GM12878 (cell line): ENCODE results near the gene CDC7.

Experiments used
- EGR1 ChIP-seq, 2 experiments: IDR thresholded peaks; 1 replicate in 1 of 2; 2 replicates in 1 of 2; pipeline ENCODE4 v1.6.1; 2011 to 2012; ENCODE audit warnings: low read depth in 2 of 2, low read length in 2 of 2, borderline replicate concordance in 1 of 2, mild to moderate bottlenecking in 1 of 2, moderate library complexity in 1 of 2
- EZH2 ChIP-seq: IDR thresholded peaks from 2 replicates; pipeline ENCODE4 v1.6.1; 2012; ENCODE audit warnings: low read depth, mild to moderate bottlenecking, control low read depth, inconsistent platforms, low read length, borderline replicate concordance; ENCODE audit not compliant: control insufficient read depth
- FOXK2 ChIP-seq: fragments of 450-650 bp; IDR thresholded peaks from 2 replicates; pipeline ENCODE4 v1.6.1; 2017; ENCODE audit warnings: mild to moderate bottlenecking, moderate library complexity
- NRF1 ChIP-seq: conservative IDR thresholded peaks from 2 replicates; pipeline ENCODE4 v1.6.1; 2011; ENCODE audit warnings: mild to moderate bottlenecking, low read depth, low read length, improper control_type of control experiment
- PML ChIP-seq: IDR thresholded peaks from 2 replicates; pipeline ENCODE4 v1.6.1; 2012; ENCODE audit warnings: low read length, inconsistent platforms
- POLR2A ChIP-seq: IDR thresholded peaks from 2 replicates; pipeline ENCODE4 v1.6.1; 2011; ENCODE audit warnings: low read depth, mild to moderate bottlenecking, low read length
- RBBP5 ChIP-seq: fragments of 200-600 bp; sonication (generic); conservative IDR thresholded peaks from 2 replicates; pipeline ENCODE4 v1.6.1; 2016
- TAF1 ChIP-seq: IDR thresholded peaks from 2 replicates; pipeline ENCODE4 v1.6.1; 2011; ENCODE audit warnings: mild to moderate bottlenecking, low read depth, low read length, borderline replicate concordance
- ZZZ3 ChIP-seq: IDR thresholded peaks from 2 replicates; pipeline ENCODE4 v1.6.1; 2011; ENCODE audit warnings: low read depth; ENCODE audit not compliant: control insufficient read depth, insufficient read length
- TF ChIP-seq, protein P1 (sequence below), 3 experiments: IDR thresholded peaks in 2 of 3; conservative IDR thresholded peaks in 1 of 3; 2 replicates each; pipeline ENCODE4 v1.5.1; 2011; ENCODE audit warnings: low read depth in 3 of 3, low read length in 3 of 3, mild to moderate bottlenecking in 3 of 3, control low read depth in 2 of 3, moderate library complexity in 2 of 3, inconsistent platforms in 1 of 3, mixed read lengths in 1 of 3; ENCODE audit not compliant: control insufficient read depth in 2 of 3, insufficient read depth in 1 of 3; ENCODE audit errors: extremely low read depth in 1 of 3
- TF ChIP-seq, protein P2 (sequence below): IDR thresholded peaks from 2 replicates; pipeline ENCODE4 v1.6.1; 2011; ENCODE audit warnings: low read depth, low read length, improper control_type of control experiment, borderline replicate concordance

DNA sequence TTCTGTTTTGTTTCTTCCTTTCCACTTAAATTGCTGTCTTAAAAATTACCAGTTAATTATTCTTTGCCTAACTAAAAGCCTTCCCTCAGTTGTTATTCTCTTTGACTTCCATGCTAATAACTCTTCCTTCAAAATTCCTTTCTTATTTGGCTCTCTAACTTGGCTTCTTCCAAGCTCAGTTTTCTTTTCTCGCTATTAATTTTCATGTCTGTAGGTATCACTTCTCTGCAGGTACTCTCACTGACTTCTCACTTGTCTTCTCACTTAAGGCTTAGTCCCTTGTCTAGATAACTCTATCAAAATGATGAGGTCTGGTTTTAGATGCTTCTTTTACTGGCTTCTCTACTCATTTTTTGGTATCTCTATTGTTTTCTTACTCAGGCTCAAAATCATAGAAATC lies 10.1 kb downstream of the CDC7 start:
- no peak for TF ChIP-seq EZH2
- TF ChIP-seq ZZZ3: no peak
- no peak for TF ChIP-seq FOXK2
- no peak for TF ChIP-seq POLR2A
- TF ChIP-seq, protein P1, sequence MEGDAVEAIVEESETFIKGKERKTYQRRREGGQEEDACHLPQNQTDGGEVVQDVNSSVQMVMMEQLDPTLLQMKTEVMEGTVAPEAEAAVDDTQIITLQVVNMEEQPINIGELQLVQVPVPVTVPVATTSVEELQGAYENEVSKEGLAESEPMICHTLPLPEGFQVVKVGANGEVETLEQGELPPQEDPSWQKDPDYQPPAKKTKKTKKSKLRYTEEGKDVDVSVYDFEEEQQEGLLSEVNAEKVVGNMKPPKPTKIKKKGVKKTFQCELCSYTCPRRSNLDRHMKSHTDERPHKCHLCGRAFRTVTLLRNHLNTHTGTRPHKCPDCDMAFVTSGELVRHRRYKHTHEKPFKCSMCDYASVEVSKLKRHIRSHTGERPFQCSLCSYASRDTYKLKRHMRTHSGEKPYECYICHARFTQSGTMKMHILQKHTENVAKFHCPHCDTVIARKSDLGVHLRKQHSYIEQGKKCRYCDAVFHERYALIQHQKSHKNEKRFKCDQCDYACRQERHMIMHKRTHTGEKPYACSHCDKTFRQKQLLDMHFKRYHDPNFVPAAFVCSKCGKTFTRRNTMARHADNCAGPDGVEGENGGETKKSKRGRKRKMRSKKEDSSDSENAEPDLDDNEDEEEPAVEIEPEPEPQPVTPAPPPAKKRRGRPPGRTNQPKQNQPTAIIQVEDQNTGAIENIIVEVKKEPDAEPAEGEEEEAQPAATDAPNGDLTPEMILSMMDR (IDR thresholded peaks at IDR 0.05 in 2 of 3, conservative IDR thresholded peaks at IDR 0.05 in 1 of 3; ENCODE audit: control insufficient read depth in 2 of 3, extremely low read depth in 1 of 3, insufficient read depth in 1 of 3, low read depth in 3 of 3, low read length in 3 of 3): no peak
- TF ChIP-seq, protein P2, sequence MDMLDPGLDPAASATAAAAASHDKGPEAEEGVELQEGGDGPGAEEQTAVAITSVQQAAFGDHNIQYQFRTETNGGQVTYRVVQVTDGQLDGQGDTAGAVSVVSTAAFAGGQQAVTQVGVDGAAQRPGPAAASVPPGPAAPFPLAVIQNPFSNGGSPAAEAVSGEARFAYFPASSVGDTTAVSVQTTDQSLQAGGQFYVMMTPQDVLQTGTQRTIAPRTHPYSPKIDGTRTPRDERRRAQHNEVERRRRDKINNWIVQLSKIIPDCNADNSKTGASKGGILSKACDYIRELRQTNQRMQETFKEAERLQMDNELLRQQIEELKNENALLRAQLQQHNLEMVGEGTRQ: no peak
- TF ChIP-seq PML: no peak
- no peak for TF ChIP-seq NRF1
- no peak for TF ChIP-seq TAF1
- TF ChIP-seq EGR1 (IDR thresholded peaks at IDR 0.05; ENCODE audit: borderline replicate concordance in 1 of 2, low read depth in 2 of 2, low read length in 2 of 2): no peak
- no peak for TF ChIP-seq RBBP5
